ENCODE results near the gene OR2W1.

DNA sequence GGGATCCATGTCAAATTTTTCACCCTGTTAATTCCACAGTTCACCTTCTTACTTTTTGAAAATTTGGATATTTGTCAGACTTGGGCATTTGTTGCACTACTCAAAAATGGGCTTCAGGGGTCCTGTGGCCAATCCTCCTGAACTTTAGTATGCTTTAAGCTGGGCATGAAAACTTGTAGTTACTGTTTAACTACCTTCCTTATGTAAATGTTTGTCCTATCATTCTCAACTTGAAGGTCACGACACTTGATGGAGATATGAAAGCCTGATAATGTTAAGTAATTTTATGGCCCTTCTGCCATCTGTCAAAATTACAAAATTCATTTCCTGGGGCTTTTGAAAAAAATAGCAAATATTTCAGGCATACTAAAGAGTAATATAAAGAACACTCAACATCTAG is 35.6 kb downstream of the OR2W1 start:
- TF ChIP-seq, protein P1, sequence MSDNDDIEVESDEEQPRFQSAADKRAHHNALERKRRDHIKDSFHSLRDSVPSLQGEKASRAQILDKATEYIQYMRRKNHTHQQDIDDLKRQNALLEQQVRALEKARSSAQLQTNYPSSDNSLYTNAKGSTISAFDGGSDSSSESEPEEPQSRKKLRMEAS (IDR thresholded peaks at IDR 0.05; ENCODE audit: insufficient read depth, insufficient read length), result no peak
- no peak for TF ChIP-seq FOS (IDR thresholded peaks at IDR 0.05; ENCODE audit: borderline replicate concordance, insufficient read depth, low read length)

Measured in endothelial cell of umbilical vein (primary cell).